HepG2 (cell line): ENCODE results near the gene RASGRP1.

ENCODE experiments used
- CREB1 ChIP-seq, 2 experiments: fragments of 450-650 bp in 1 of 2; IDR thresholded peaks; 2 replicates each; pipeline ENCODE4 v1.6.1; 2016 to 2017; ENCODE audit warnings: control low read depth in 1 of 2, mild to moderate bottlenecking in 1 of 2, missing compliant biosample characterization in 1 of 2, missing genetic modification characterization in 1 of 2
- CTCF ChIP-seq: sonication (generic); formaldehyde crosslinking; IDR thresholded peaks from 2 replicates; pipeline ENCODE4 v1.5.0; 2020; ENCODE audit warnings: mild to moderate bottlenecking, missing genetic modification reagents, moderate library complexity
- EZH2 ChIP-seq: conservative IDR thresholded peaks from 2 replicates; pipeline ENCODE4 v1.6.1; 2012; ENCODE audit warnings: mild to moderate bottlenecking, low read depth, low read length, moderate library complexity
- HDAC2 ChIP-seq: sonication (generic); formaldehyde crosslinking; IDR thresholded peaks from 2 replicates; pipeline ENCODE4 v1.4.0; 2020; ENCODE audit warnings: missing genetic modification reagents
- JARID2 ChIP-seq: sonication (generic); formaldehyde crosslinking; IDR thresholded peaks from 2 replicates; pipeline ENCODE4 v1.8.1; 2023; ENCODE audit warnings: missing genetic modification reagents, inconsistent platforms; ENCODE audit not compliant: insufficient replicate concordance
- KAT2B ChIP-seq: fragments of 150-350 bp; IDR thresholded peaks from 2 replicates; pipeline ENCODE4 v1.6.1; 2014; ENCODE audit warnings: low read depth, low read length, borderline replicate concordance
- RCOR2 ChIP-seq: IDR thresholded peaks from 2 replicates; pipeline ENCODE4 v1.6.1; 2016; ENCODE audit warnings: missing biosample characterization, missing genetic modification reagents
- RFX5 ChIP-seq: IDR thresholded peaks from 2 replicates; pipeline ENCODE4 v1.6.1; 2011; ENCODE audit warnings: low read depth, low read length, improper control_type of control experiment
- ZBTB1 ChIP-seq: sonication (generic); formaldehyde crosslinking; IDR thresholded peaks from 2 replicates; pipeline ENCODE4 v1.4.0; 2020; ENCODE audit warnings: missing genetic modification reagents, borderline replicate concordance
- ZBTB3 ChIP-seq: sonication (generic); formaldehyde crosslinking; IDR thresholded peaks from 2 replicates; pipeline ENCODE4 v1.4.0; 2020; ENCODE audit warnings: low read depth, mild to moderate bottlenecking, moderate library complexity, missing genetic modification reagents, borderline replicate concordance
- ZNF143 ChIP-seq: sonication (generic); formaldehyde crosslinking; IDR thresholded peaks from 2 replicates; pipeline ENCODE4 v1.4.0; 2020; ENCODE audit warnings: missing genetic modification reagents
- ZNF207 ChIP-seq: fragments of 450-650 bp; IDR thresholded peaks from 2 replicates; pipeline ENCODE4 v1.6.1; 2016; ENCODE audit warnings: antibody characterized with exemption, borderline replicate concordance
- ZNF597 ChIP-seq: sonication (generic); formaldehyde crosslinking; IDR thresholded peaks from 2 replicates; pipeline ENCODE4 v1.5.0; 2020; ENCODE audit warnings: missing genetic modification reagents
- ZNF792 ChIP-seq: IDR thresholded peaks from 2 replicates; pipeline ENCODE4 v1.6.1; 2016

GRCh38 chr15:38463893-38464292 is 100.7 kb downstream of the RASGRP1 start:
- TF ChIP-seq EZH2 (no peak), ZNF143 (CRISPR knock-in tag) (no peak), ZNF792 (CRISPR knock-in tag) (no peak), ZBTB3 (CRISPR knock-in tag) (no peak), ZNF597 (no peak), ZBTB1 (CRISPR knock-in tag) (no peak), CTCF (CRISPR knock-in tag) (no peak), RFX5 (no peak), JARID2 (no peak), ZNF207 (no peak), RCOR2 (CRISPR knock-in tag) (no peak), KAT2B (no peak), HDAC2 (CRISPR knock-in tag) (no peak), CREB1 (IDR thresholded peaks at IDR 0.05) (no peak), CREB1 (CRISPR knock-in tag; IDR thresholded peaks at IDR 0.05) (no peak)
